ENCODE measurements around the gene USP36. TPM values are rescaled to one million over a fixed set of nuclear protein-coding genes. Genes with fewer than 3 reads are reported as not detected.

The USP36 gene
- total RNA-seq, 1 donor, result 30.8 TPM

GRCh38 chr17:78774453-78774852 is 66.2 kb downstream of the USP36 start:
- Histone ChIP-seq H3K4me3 (ENCODE audit: insufficient read depth, low read length) (peak overlapping the region; percentile 59), H4K20me1 (ENCODE audit: insufficient read depth, low read length) (no peaks in the 10 kb centered on the region), H2AFZ (ENCODE audit: low read length) (peak overlapping the region; percentile 61), H3K79me2 (ENCODE audit: insufficient read depth, low read length) (peaks cover 46% of the 10 kb centered on the region), H3K27ac (ENCODE audit: low read depth, low read length) (no peak overlapping the region), H3K36me3 (ENCODE audit: insufficient read depth, low read length) (no peaks in the 10 kb centered on the region), H3K4me1 (ENCODE audit: insufficient read depth, low read length) (peaks cover 6% of the 10 kb centered on the region), H3K4me2 (ENCODE audit: insufficient read depth, low read length) (peak overlapping the region; percentile 71), H3K27me3 (ENCODE audit: insufficient read depth, low read length) (no peaks in the 10 kb centered on the region), H3K9me3 (ENCODE audit: low read depth, low read length) (no peaks in the 10 kb centered on the region)
- no peak for DNase-seq (ENCODE audit: insufficient read length, low spot score, missing footprints)
- TF ChIP-seq CTCF (IDR thresholded peaks at IDR 0.05; ENCODE audit: extremely low read depth, low read depth, low read length), result no peak

GRCh38 chr17:78771758-78772382 is 68.7 kb downstream of the USP36 start:
- DNase-seq (ENCODE audit: insufficient read length, low spot score, missing footprints), result no peak
- Histone ChIP-seq H3K27ac (ENCODE audit: low read depth, low read length) (no peak overlapping the region), H3K27me3 (ENCODE audit: insufficient read depth, low read length) (no peaks in the 10 kb centered on the region), H3K9me3 (ENCODE audit: low read depth, low read length) (no peaks in the 10 kb centered on the region), H3K4me3 (ENCODE audit: insufficient read depth, low read length) (no peak overlapping the region), H3K4me1 (ENCODE audit: insufficient read depth, low read length) (peaks cover 6% of the 10 kb centered on the region), H3K79me2 (ENCODE audit: insufficient read depth, low read length) (peaks cover 48% of the 10 kb centered on the region), H4K20me1 (ENCODE audit: insufficient read depth, low read length) (peaks cover 4% of the 10 kb centered on the region), H3K36me3 (ENCODE audit: insufficient read depth, low read length) (no peaks in the 10 kb centered on the region), H3K4me2 (ENCODE audit: insufficient read depth, low read length) (no peak overlapping the region), H2AFZ (ENCODE audit: low read length) (no peak overlapping the region)
- TF ChIP-seq CTCF (IDR thresholded peaks at IDR 0.05; ENCODE audit: extremely low read depth, low read depth, low read length), result no peak

GRCh38 chr17:78769196-78769773 is 71.3 kb downstream of the USP36 start:
- H3K9me3 ChIP-seq (ENCODE audit: low read depth, low read length), result no peaks in the 10 kb centered on the region
- peaks cover 25% of the 10 kb centered on the region for H4K20me1 ChIP-seq (ENCODE audit: insufficient read depth, low read length)
- no peaks in the 10 kb centered on the region for H3K4me1 ChIP-seq (ENCODE audit: insufficient read depth, low read length)
- peaks cover 54% of the 10 kb centered on the region for H3K79me2 ChIP-seq (ENCODE audit: insufficient read depth, low read length)
- H3K27ac ChIP-seq (ENCODE audit: low read depth, low read length), result no peak overlapping the region
- H2AFZ ChIP-seq (ENCODE audit: low read length), result no peak overlapping the region
- H3K4me2 ChIP-seq (ENCODE audit: insufficient read depth, low read length), result no peak overlapping the region
- DNase-seq (ENCODE audit: insufficient read length, low spot score, missing footprints), result no peak
- no peak overlapping the region for H3K4me3 ChIP-seq (ENCODE audit: insufficient read depth, low read length)
- no peak for TF ChIP-seq CTCF (IDR thresholded peaks at IDR 0.05; ENCODE audit: extremely low read depth, low read depth, low read length)
- no peaks in the 10 kb centered on the region for H3K27me3 ChIP-seq (ENCODE audit: insufficient read depth, low read length)
- H3K36me3 ChIP-seq (ENCODE audit: insufficient read depth, low read length), result no peaks in the 10 kb centered on the region

GRCh38 chr17:78767806-78768205 is 72.8 kb downstream of the USP36 start:
- Histone ChIP-seq H3K4me3 (ENCODE audit: insufficient read depth, low read length) (no peak overlapping the region), H2AFZ (ENCODE audit: low read length) (no peak overlapping the region), H3K4me2 (ENCODE audit: insufficient read depth, low read length) (no peak overlapping the region), H3K36me3 (ENCODE audit: insufficient read depth, low read length) (no peaks in the 10 kb centered on the region), H3K9me3 (ENCODE audit: low read depth, low read length) (no peaks in the 10 kb centered on the region), H3K4me1 (ENCODE audit: insufficient read depth, low read length) (no peaks in the 10 kb centered on the region), H4K20me1 (ENCODE audit: insufficient read depth, low read length) (peaks cover 29% of the 10 kb centered on the region), H3K79me2 (ENCODE audit: insufficient read depth, low read length) (peaks cover 52% of the 10 kb centered on the region), H3K27me3 (ENCODE audit: insufficient read depth, low read length) (no peaks in the 10 kb centered on the region), H3K27ac (ENCODE audit: low read depth, low read length) (no peak overlapping the region)
- DNase-seq (ENCODE audit: insufficient read length, low spot score, missing footprints), result no peak
- TF ChIP-seq CTCF (IDR thresholded peaks at IDR 0.05; ENCODE audit: extremely low read depth, low read depth, low read length), result no peak
